ENCODE measurements around the gene CUL3.

The CUL3 gene

GRCh38 chr2:224579411-224579810 lies 5.8 kb downstream of the CUL3 start:
- peak; percentile 56 for FAIRE-seq
- TF ChIP-seq CTCF (IDR thresholded peaks at IDR 0.05; ENCODE audit: insufficient read depth, missing control alignments): no peak
- no peak for DNase-seq (ENCODE audit: insufficient read length, low spot score)

- no peak for TF ChIP-seq CTCF (IDR thresholded peaks at IDR 0.05; ENCODE audit: insufficient read depth, missing control alignments)
- DNase-seq (ENCODE audit: insufficient read length, low spot score) (no peak), FAIRE-seq (no peak)
Observed at GRCh38 chr2:224577541-224577940, 7.6 kb downstream of the CUL3 start.

- no peak for TF ChIP-seq CTCF (IDR thresholded peaks at IDR 0.05; ENCODE audit: insufficient read depth, missing control alignments)
- peak; percentile 29 for FAIRE-seq
- no peak for DNase-seq (ENCODE audit: insufficient read length, low spot score)
Observed at GRCh38 chr2:224576088-224576715, 9.0 kb downstream of the CUL3 start.

GRCh38 chr2:224574423-224575084 lies 10.6 kb downstream of the CUL3 start:
- FAIRE-seq (no peak), DNase-seq (ENCODE audit: insufficient read length, low spot score) (no peak)
- no peak for TF ChIP-seq CTCF (IDR thresholded peaks at IDR 0.05; ENCODE audit: insufficient read depth, missing control alignments)

- no peak for TF ChIP-seq CTCF (IDR thresholded peaks at IDR 0.05; ENCODE audit: insufficient read depth, missing control alignments)
- FAIRE-seq: no peak
- no peak for DNase-seq (ENCODE audit: insufficient read length, low spot score)
Observed at GRCh38 chr2:224573724-224574123, 11.4 kb downstream of the CUL3 start.

GRCh38 chr2:224572338-224572737 lies 12.8 kb downstream of the CUL3 start:
- FAIRE-seq: no peak
- TF ChIP-seq CTCF (IDR thresholded peaks at IDR 0.05; ENCODE audit: insufficient read depth, missing control alignments): no peak
- DNase-seq (ENCODE audit: insufficient read length, low spot score): no peak

GRCh38 chr2:224570328-224570993 lies 14.7 kb downstream of the CUL3 start:
- peak; percentile 6 for FAIRE-seq
- no peak for DNase-seq (ENCODE audit: insufficient read length, low spot score)
- TF ChIP-seq CTCF (IDR thresholded peaks at IDR 0.05; ENCODE audit: insufficient read depth, missing control alignments): no peak
